Muscle of leg (tissue), 11 donors: ENCODE measurements around the gene STK10. TPM values are rescaled to one million over a fixed set of nuclear protein-coding genes. Genes with fewer than 3 reads are reported as not detected.
A peak's percentile ranks its signal among the peaks of the same experiment; 100 is the strongest.

ENCODE experiments used
- DNase-seq: peaks from one replicate; pipeline ENCODE4 v3.0.0; 2013
- H3K27ac ChIP-seq: one replicate; pipeline ENCODE4 v1.5.1; 2013; ENCODE audit warnings: mild to moderate bottlenecking, low read length, control low read depth
- H3K27me3 ChIP-seq: one replicate; pipeline ENCODE4 v1.6.1; 2013; ENCODE audit warnings: low read length; ENCODE audit not compliant: control insufficient read depth, insufficient read depth
- H3K36me3 ChIP-seq: one replicate; pipeline ENCODE4 v1.6.1; 2013; ENCODE audit warnings: low read length; ENCODE audit not compliant: control insufficient read depth, insufficient read depth
- H3K4me1 ChIP-seq: one replicate; pipeline ENCODE4 v1.6.1; 2013; ENCODE audit warnings: low read length; ENCODE audit not compliant: control insufficient read depth, insufficient read depth
- H3K4me3 ChIP-seq: one replicate; pipeline ENCODE4 v1.5.1; 2013; ENCODE audit warnings: low read length, control low read depth
- H3K9me3 ChIP-seq: replicated peaks from 2 replicates; pipeline ENCODE4 v1.6.1; 2013; ENCODE audit warnings: low read depth, low read length; ENCODE audit not compliant: control insufficient read depth
- WGBS: methylation state at CpG from one replicate; pipeline ENCODE4 v1.1.5; 2013; ENCODE audit warnings: missing lambda C conversion rate; ENCODE audit not compliant: insufficient coverage; 5-methylcytosine and 5-hydroxymethylcytosine counted together
- polyA plus RNA-seq, 8 donors: library from polyadenylated mRNA; unstranded; fragments of 120-200 nt; gene quantifications; one replicate each; pipeline versions ENCODE4 v1.2.1 to v1.2.3, GENCODE V29; 2013; ENCODE audit warnings: inconsistent platforms in 1 of 8, low replicate concordance in 1 of 8; ENCODE audit not compliant: insufficient read length in 8 of 8, insufficient read depth in 1 of 8
- total RNA-seq: library from RNA; stranded (reverse); fragments of 120-200 nt; gene quantifications from one replicate; pipeline ENCODE4 v1.2.4, GENCODE V29; 2013

The STK10 gene
- total and polyA plus RNA-seq, 9 donors = 12.5 to 21.9 (median 18.8) TPM

DNA sequence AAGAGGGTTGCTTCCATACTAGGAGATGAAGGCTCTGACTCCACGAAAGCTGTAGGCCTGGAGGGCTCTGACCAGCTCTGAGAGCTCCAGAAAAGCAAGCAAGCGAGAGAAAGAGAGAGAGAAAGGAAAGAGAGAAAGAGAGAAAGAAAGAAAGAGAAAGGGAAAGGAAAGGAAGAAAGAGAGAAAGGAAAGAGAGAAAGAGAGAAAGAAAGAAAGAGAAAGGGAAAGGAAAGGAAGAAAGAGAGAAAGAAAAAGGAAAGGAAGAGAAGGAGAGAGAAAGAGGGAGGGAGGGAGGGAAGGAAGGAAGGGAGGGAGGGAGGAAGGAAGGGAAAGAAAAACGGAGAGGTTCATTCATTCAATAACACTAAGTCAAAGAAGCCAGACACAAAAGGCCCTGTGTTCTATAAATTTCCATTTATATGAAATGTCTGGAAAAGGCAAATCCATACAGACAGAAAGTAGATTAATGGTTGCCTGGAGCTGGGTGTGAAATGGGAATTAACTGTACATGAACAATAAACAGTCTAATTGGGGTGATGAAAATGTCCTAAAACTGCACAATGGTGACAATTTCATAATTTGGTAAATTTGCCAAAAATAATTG lies 1.8 kb upstream of the STK10 start:
- no peaks in the 10 kb centered on the region for H3K27me3 ChIP-seq
- no peak overlapping the region for H3K4me3 ChIP-seq
- 56% methylated on average over 2 of the region's 3 CpGs for WGBS
- DNase-seq = no peak
- H3K9me3 ChIP-seq = no peaks in the 10 kb centered on the region
- H3K4me1 ChIP-seq = peaks cover 21% of the 10 kb centered on the region
- H3K27ac ChIP-seq = no peak overlapping the region
- no peaks in the 10 kb centered on the region for H3K36me3 ChIP-seq

DNA sequence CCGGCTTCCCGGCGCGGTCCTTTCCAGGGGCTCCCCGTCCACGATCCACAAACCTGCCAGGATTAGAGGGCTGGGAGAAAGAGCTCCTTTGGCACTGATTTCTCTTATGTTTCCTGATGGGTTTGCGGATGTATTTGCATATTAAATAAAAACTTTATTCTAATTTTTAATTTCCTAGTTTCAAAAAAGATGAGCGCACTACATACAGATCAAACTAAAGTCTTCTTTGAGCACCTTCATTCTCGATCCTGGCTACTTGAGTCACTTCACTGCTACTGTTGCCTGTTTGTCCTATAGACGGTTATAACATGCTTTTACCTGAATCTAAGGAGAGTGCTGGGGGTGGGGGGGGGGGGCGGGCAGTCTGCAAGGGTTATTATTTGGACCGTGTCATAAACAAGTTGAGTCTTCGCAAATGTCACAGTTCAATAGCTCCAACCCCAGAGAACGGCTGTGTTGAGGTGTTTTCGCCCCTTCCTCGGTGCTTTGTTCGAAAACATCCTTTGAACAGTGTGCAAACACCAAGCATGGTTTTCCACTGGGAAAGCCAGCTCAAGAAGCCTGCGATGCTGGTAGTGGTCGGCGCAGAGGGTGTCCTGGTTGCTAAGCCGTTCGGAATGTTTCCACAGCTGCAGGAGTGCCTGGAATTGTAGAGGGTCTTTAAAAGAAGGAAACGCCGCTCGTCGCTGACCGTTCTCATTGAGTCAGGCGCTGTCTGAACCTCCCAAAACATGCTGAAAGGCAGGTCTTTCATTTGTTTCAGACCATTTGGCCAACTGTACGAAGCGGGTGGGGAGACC lies 1.1 kb upstream of the STK10 start:
- H3K36me3 ChIP-seq = no peaks in the 10 kb centered on the region
- H3K27ac ChIP-seq = no peak overlapping the region
- peaks cover 23% of the 10 kb centered on the region for H3K4me1 ChIP-seq
- no peak for DNase-seq
- H3K9me3 ChIP-seq = no peaks in the 10 kb centered on the region
- H3K27me3 ChIP-seq = no peaks in the 10 kb centered on the region
- 21% methylated on average over 21 of the region's 30 CpGs for WGBS
- no peak overlapping the region for H3K4me3 ChIP-seq

DNA sequence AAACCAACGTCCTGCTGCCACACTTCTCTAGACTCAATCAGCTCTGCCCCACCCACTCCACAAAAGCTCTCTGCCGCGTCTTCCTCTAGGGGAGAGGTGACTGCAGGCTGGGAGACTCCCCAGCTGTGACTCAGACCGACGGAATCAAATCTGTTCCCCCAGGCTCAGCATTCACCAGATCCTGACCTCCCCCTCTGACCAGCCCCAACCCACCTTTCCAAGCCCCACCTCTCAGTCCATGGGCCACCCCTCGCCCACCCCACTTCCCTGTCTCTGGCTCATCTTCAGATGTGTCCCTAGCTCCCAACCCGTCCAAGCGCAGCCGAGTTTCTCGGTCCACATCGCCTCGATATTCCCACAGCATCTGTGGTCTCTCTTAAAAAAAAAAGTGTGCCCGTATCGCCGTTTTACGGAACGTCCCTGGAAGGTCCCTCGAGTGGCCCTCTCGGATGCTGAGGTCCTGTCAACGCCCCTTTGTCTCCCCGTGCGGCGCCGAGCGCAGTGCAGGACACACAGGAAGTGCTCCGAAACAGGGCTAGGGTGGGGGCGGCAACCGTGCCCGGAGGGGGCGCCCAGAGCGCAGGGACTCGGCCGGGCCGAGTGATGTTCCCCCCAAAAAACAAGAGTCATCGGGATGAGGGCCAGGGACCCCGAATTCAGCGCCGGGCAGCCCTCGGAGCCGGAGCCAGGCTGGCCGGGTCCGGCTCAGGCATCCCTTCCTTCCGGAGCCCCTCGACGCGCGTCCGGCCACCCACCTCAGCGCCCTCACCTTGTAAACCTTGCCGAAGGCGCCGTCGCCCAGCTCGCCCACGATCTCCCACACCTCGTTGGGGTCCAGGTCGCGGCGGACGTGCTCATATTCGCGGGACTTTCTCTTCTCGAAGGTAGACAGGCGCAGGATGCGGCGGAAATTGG lies 649 bp downstream of the STK10 start:
- peak; percentile 63 for DNase-seq
- Histone ChIP-seq H3K4me3 (peak overlapping the region; percentile 97), H3K36me3 (no peaks in the 10 kb centered on the region), H3K27me3 (no peaks in the 10 kb centered on the region), H3K27ac (peak overlapping the region; percentile 82), H3K4me1 (peaks cover 27% of the 10 kb centered on the region), H3K9me3 (no peaks in the 10 kb centered on the region)
- WGBS = under 1% methylated on average over 62 of the region's 66 CpGs

DNA sequence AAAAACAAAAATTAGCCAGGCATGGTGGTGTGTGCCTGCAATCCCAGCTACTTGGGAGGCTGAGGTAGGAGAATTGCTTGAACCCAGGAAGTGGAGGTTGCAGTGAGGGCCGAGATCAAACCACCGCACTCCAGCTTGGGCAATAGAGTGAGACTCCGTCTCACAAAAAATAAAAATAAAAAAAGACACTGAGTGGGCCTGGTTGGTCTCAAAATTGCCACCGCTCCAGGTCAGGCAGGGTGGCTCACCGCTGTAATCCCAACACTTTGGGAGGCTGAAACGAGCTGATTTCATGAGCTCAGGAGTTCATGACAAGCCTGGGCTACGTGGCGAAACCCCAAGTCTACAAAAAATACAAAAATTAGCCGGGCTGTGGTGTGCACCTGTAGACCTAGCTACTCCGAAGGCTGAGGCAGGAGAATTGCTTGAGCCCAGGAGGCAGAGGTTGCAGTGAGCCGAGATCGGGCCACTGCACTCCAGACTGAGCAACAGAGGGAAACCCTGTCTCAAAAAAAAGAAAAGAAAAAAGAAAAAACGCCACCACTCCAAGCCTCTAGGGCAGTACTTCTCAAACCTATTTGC lies 1.8 kb downstream of the STK10 start:
- DNase-seq = no peak
- Histone ChIP-seq H3K36me3 (no peaks in the 10 kb centered on the region), H3K27me3 (no peaks in the 10 kb centered on the region), H3K27ac (no peak overlapping the region), H3K4me1 (peaks cover 27% of the 10 kb centered on the region), H3K9me3 (no peaks in the 10 kb centered on the region), H3K4me3 (peak overlapping the region; percentile 97)
- WGBS = 88% methylated on average over 9 of the region's 13 CpGs

- Histone ChIP-seq H3K36me3 (no peaks in the 10 kb centered on the region), H3K4me1 (peaks cover 27% of the 10 kb centered on the region), H3K9me3 (no peaks in the 10 kb centered on the region), H3K27ac (peak overlapping the region; percentile 6), H3K4me3 (no peak overlapping the region), H3K27me3 (no peaks in the 10 kb centered on the region)
- WGBS = 70% methylated on average over 6 of the region's 10 CpGs
- DNase-seq = no peak
These were observed 2.9 kb downstream of the STK10 start for GRCh38 chr5:172185096-172185461.

- DNase-seq = no peak
- H3K27ac ChIP-seq = no peak overlapping the region
- H3K36me3 ChIP-seq = no peaks in the 10 kb centered on the region
- H3K4me1 ChIP-seq = peaks cover 33% of the 10 kb centered on the region
- 64% methylated on average over 2 of the region's 4 CpGs for WGBS
- no peaks in the 10 kb centered on the region for H3K9me3 ChIP-seq
- no peak overlapping the region for H3K4me3 ChIP-seq
- H3K27me3 ChIP-seq = no peaks in the 10 kb centered on the region
These were observed 4.1 kb downstream of the STK10 start for GRCh38 chr5:172183881-172184280.

GRCh38 chr5:172182291-172182690 lies 5.7 kb downstream of the STK10 start:
- no peaks in the 10 kb centered on the region for H3K27me3 ChIP-seq
- no peaks in the 10 kb centered on the region for H3K9me3 ChIP-seq
- DNase-seq = no peak
- H3K27ac ChIP-seq = no peak overlapping the region
- H3K4me1 ChIP-seq = peaks cover 35% of the 10 kb centered on the region
- 95% methylated on average over 4 of the region's 6 CpGs for WGBS
- H3K36me3 ChIP-seq = no peaks in the 10 kb centered on the region
- no peak overlapping the region for H3K4me3 ChIP-seq

- Histone ChIP-seq H3K4me3 (no peak overlapping the region), H3K4me1 (peaks cover 27% of the 10 kb centered on the region), H3K36me3 (no peaks in the 10 kb centered on the region), H3K27ac (no peak overlapping the region), H3K27me3 (no peaks in the 10 kb centered on the region), H3K9me3 (no peaks in the 10 kb centered on the region)
- DNase-seq = no peak
- WGBS = 95% methylated on average over 6 of the region's 9 CpGs
These were observed 7.1 kb downstream of the STK10 start for GRCh38 chr5:172180936-172181335.

DNA sequence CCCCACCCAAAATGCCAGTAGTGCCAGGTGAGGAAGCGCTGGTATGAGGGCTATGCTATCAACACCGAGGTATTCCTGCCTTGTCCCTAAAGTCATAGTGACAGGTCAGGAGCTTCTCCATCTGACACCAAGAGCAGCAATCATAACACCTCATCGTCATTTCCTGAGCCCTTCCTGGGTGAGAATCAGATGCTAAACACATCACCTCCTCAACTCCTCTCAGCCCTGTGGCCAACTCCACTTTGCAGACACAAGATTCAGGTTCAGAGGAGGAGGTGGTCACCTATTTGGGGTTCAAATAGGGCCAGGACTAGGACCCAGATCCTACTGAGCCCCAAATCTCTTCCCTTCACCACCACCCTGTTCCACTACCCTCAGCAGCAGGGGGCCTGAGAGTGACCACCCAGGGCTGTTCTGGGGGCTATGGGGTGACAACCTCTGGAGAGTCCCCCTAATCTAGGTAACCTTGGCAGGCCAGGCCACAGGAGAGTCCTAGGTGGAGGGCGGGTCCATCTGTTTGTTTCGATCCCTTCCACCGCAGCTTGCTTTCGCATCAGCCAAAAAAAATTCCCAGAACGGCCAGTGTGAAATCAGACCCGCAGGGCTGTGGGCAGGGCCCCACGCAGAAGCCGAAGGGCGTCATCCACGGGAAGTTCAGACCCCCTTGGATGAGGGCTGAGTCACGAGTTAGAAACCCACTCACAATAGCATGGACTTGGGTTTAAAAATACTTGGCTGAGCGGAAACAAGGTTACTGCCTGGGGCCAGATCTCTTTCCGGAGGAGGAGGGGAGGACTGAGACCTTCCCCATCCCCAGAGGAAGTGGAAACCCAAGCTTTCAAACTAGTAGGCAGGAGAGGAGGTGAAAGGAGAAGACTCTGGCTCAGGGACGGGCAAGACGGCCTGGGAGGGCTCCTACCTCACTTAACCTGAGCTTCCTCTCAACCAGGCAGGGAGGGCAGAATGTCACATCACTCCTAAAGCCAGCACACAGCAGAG lies 8.7 kb downstream of the STK10 start:
- H3K4me3 ChIP-seq = no peak overlapping the region
- peak; percentile 76 for DNase-seq
- H3K27ac ChIP-seq = peak overlapping the region; percentile 81
- H3K4me1 ChIP-seq = peaks cover 33% of the 10 kb centered on the region
- H3K27me3 ChIP-seq = no peaks in the 10 kb centered on the region
- H3K9me3 ChIP-seq = no peaks in the 10 kb centered on the region
- WGBS = 60% methylated on average over 2 of the region's 18 CpGs
- no peaks in the 10 kb centered on the region for H3K36me3 ChIP-seq
